Stimulated activated CD8-positive, alpha-beta memory T cell treated with anti-CD3 and anti-CD28 coated beads, Interleukin-7, amount 100 ng/mL, for 1 hour (primary cell): Measurements from ENCODE around the gene IRAG1.

Experiments used
- DNase-seq, 2 donors: peaks; one replicate each; pipeline ENCODE4 v3.0.0-alpha.2; 2020; ENCODE audit warnings: low read depth in 2 of 2

The IRAG1 gene

GRCh38 chr11:10693509-10694081, at the start of gene IRAG1:
Gene IRAG1 (minus strand): TSS chr11:10693755. CDS start chr11:10693602, 153 bp downstream.
- no peak for DNase-seq

GRCh38 chr11:10742460-10743208, 49.1 kb upstream of the IRAG1 start:
- DNase-seq: no peak

- peak; percentile 71 to 79 for DNase-seq
Observed at GRCh38 chr11:10735481-10736475, 42.2 kb upstream of the IRAG1 start.

GRCh38 chr11:10731064-10731680, 37.6 kb upstream of the IRAG1 start:
- DNase-seq: no peak

- no peak for DNase-seq
Observed at GRCh38 chr11:10730151-10730550, 36.6 kb upstream of the IRAG1 start.

GRCh38 chr11:10728789-10729472, 35.4 kb upstream of the IRAG1 start:
- no peak for DNase-seq

- DNase-seq: no peak
Observed at GRCh38 chr11:10728154-10728553, 34.6 kb upstream of the IRAG1 start.

- no peak for DNase-seq
Observed at GRCh38 chr11:10727146-10727851, 33.7 kb upstream of the IRAG1 start.

- no peak for DNase-seq
Observed at GRCh38 chr11:10725907-10726253, 32.3 kb upstream of the IRAG1 start.

- DNase-seq: no peak
Observed at GRCh38 chr11:10725114-10725906, 31.8 kb upstream of the IRAG1 start.

GRCh38 chr11:10722307-10722706, 28.8 kb upstream of the IRAG1 start:
- DNase-seq: no peak

GRCh38 chr11:10720881-10721376, 27.4 kb upstream of the IRAG1 start:
- no peak for DNase-seq

- DNase-seq: no peak
Observed at GRCh38 chr11:10719616-10720015, 26.1 kb upstream of the IRAG1 start.

- no peak for DNase-seq
Observed at GRCh38 chr11:10716543-10717259, 23.1 kb upstream of the IRAG1 start.

- no peak for DNase-seq
Observed at GRCh38 chr11:10716122-10716521, 22.6 kb upstream of the IRAG1 start.

GRCh38 chr11:10715571-10715970, 22.0 kb upstream of the IRAG1 start:
- DNase-seq: no peak

GRCh38 chr11:10709299-10710086, 15.9 kb upstream of the IRAG1 start:
- no peak for DNase-seq

GRCh38 chr11:10708131-10708530, 14.6 kb upstream of the IRAG1 start:
- no peak for DNase-seq
